ENCODE measurements around the gene SPTBN4.
A peak's percentile ranks its signal among the peaks of the same experiment; 100 is the strongest.
"Not testable (repeated sequence)": the region's sequence is repeated elsewhere in the genome, so short reads cannot be mapped to it uniquely, and the experiment has no call there.

Gene SPTBN4

DNA sequence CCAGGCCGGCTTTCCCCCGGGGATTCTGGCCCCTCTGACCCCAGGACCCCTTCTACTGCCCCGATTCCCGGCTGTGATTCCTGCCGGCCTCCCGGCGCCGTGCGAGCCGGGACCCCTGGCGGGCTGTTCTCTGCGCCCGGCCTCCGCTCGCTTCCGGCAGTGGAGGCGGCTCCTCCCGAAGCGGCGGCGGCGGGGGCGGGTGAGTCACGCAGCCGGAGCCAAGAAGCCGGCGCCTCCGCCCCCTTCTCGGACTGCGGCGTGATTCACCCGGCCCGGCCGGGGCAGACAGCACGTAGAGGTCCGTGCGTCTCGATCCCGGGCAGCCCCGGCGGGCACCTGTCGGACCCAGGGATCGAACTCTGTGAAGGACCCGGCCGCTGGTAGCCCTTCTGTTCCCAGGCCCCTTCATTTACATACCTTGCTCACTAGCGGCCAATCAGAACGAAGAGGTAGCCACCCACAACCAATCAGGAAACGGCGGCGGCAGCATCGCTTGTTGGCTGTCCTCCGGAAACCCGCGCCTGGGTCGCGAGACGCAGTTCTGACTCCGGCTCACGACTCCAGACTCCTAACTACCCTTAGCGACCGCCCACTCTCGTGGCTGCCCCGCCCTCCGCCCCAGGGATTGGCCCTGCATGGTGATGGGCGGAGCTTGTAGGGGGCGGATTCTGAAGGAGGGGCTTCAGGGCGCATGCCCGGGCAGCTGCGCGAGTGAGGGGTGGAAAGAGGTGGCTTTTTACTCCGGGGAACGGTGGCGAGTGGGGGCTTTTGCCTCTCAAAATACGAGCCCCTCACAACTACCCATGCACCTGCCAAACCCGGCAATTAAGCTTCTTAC is 41.1 kb upstream of the SPTBN4 start, which contains the start of gene SERTAD1 (continued):
- TF ChIP-seq, protein P1, sequence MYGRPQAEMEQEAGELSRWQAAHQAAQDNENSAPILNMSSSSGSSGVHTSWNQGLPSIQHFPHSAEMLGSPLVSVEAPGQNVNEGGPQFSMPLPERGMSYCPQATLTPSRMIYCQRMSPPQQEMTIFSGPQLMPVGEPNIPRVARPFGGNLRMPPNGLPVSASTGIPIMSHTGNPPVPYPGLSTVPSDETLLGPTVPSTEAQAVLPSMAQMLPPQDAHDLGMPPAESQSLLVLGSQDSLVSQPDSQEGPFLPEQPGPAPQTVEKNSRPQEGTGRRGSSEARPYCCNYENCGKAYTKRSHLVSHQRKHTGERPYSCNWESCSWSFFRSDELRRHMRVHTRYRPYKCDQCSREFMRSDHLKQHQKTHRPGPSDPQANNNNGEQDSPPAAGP (tag by site-specific recombination; IDR thresholded peaks at IDR 0.05) = peak; percentile 86
- no peak for TF ChIP-seq ZNF239 (tag by site-specific recombination; IDR thresholded peaks at IDR 0.05)

DNA sequence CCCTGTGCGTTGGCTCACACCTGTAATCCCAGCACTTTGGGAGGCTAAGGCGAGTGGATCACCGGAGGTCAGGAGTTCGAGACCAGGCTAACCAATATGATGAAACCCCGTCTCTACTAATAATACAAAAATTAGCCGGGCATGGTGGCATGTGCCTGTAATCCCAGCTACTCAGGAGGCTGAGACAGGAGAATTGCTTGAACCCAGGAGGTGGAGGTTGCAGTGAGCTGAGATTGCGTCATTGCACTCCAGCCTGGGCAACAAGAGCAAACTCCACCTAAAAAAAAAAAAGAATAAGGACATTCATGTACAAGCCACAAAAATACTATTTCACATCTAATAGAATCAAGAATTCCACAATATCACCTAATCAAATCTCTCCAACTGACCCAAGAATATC is 38.6 kb upstream of the SPTBN4 start:
- H3K36me3 ChIP-seq (ENCODE audit: control insufficient read depth in 2 of 2, insufficient read depth in 1 of 2, low read length in 2 of 2); H3K9me3 ChIP-seq (ENCODE audit: control insufficient read depth, insufficient read depth, low read depth, low read length); H3K4me3 ChIP-seq (ENCODE audit: low read depth, low read length); H3K27ac ChIP-seq (ENCODE audit: extremely low read depth, low read depth, low read length): not testable (repeated sequence)
- H3K4me1 ChIP-seq (ENCODE audit: control insufficient read depth, insufficient read depth, low read length) = peaks cover 21% of the 10 kb centered on the region
- ChIA-PET POLR2A (interaction anchor here (0.6 to 9.2 kb wide), 3 partner anchors 11 to 88 kb away, joined by 9 to 428 read pairs (median 74); partner anchors contain the start of genes BLVRB, SERTAD3 and SPTBN4), CTCF (interaction anchor here (0.7 to 3.1 kb wide), 5 partner anchors 12 to 365 kb away, joined by 3 to 26 read pairs (median 4); partner anchors contain the start of genes BLVRB and SERTAD3)

DNA sequence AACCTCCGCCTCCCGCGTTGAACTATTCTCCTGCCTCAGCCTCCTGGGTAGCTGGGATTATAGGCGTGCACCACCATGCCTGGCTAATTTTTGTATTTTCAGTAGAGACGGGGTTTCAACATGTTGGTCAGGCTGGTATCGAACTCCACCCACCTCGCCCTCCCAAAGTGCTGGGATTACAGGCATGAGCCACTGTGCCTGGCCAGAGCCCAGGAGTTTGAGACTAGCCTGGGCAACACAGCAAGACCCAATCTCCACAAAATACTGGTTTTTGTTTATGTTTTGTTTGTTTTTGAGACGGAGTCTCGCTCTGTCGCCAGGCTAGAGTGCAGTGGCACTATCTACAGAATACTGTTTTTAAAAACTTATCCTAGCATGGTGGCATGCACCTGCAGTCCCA is 36.6 kb upstream of the SPTBN4 start:
- TF ChIP-seq ZNF121 (tag by site-specific recombination; IDR thresholded peaks at IDR 0.05) = peak; percentile 97

DNA sequence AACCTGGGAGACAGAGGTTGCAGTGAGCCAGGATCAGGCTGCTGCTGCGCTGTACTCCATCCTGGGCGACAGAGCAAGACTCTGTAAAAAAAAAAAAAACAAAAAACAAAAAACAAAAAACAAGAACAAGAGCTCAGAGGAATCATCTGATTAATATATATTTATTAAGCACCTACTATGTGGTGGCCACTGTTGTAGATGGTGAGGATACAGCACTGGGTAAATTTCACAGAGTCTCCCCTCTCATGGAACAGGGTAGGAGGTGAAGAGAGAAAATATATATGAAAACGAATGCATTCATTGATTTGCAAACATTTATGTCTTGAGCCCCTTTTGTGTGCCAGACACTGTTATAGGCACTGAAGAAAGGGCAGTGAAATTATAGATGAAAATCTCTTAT is 35.1 kb upstream of the SPTBN4 start:
- POLR2A ChIA-PET = interaction anchor here (0.9 to 17.1 kb wide), 3 partner anchors 7 to 34 kb away, joined by 4 to 428 read pairs (median 102); partner anchors contain the start of genes BLVRB, SERTAD1 and SERTAD3
- H3K9me3 ChIP-seq (ENCODE audit: control insufficient read depth, insufficient read depth, low read depth, low read length) = no peaks in the 10 kb centered on the region
- H3K27ac ChIP-seq (ENCODE audit: extremely low read depth, low read depth, low read length) = peak overlapping the region; percentile 24; the same call in 1 of the 2 replicates
- H3K4me3 ChIP-seq (ENCODE audit: low read depth, low read length) = no peak overlapping the region
- CTCF ChIA-PET = interaction anchor here (0.5 to 3.0 kb wide), 7 partner anchors 11 to 203 kb away, joined by 3 to 21 read pairs (median 4); no protein-coding TSS in a partner anchor
- TF ChIP-seq ZXDB (tag by site-specific recombination; IDR thresholded peaks at IDR 0.05) (0 out of 2 replicates have a peak, but pooled peaks have one; percentile 15), ZNF214 (tag by site-specific recombination; IDR thresholded peaks at IDR 0.05; ENCODE audit: borderline replicate concordance) (no peak), ZNF10 (tag by site-specific recombination; IDR thresholded peaks at IDR 0.05) (no peak), ZNF664 (tag by site-specific recombination; IDR thresholded peaks at IDR 0.05) (peak; percentile 79)
- H3K4me1 ChIP-seq (ENCODE audit: control insufficient read depth, insufficient read depth, low read length) = peaks cover 16% of the 10 kb centered on the region
- H3K36me3 ChIP-seq (ENCODE audit: control insufficient read depth in 2 of 2, insufficient read depth in 1 of 2, low read length in 2 of 2) = no peaks in the 10 kb centered on the region; a peak in 1 of 3 replicates

More for the DNA sequence above, 36.6 kb upstream of the SPTBN4 start:
- not testable (repeated sequence) for H3K36me3 ChIP-seq (ENCODE audit: control insufficient read depth in 2 of 2, insufficient read depth in 1 of 2, low read length in 2 of 2); H3K9me3 ChIP-seq (ENCODE audit: control insufficient read depth, insufficient read depth, low read depth, low read length); H3K27ac ChIP-seq (ENCODE audit: extremely low read depth, low read depth, low read length); H3K4me3 ChIP-seq (ENCODE audit: low read depth, low read length)
- peaks cover 19% of the 10 kb centered on the region for H3K4me1 ChIP-seq (ENCODE audit: control insufficient read depth, insufficient read depth, low read length)
- ChIA-PET POLR2A (interaction anchor here (0.7 to 17.1 kb wide), 5 partner anchors 6 to 80 kb away, joined by 4 to 428 read pairs (median 9); partner anchors contain the start of genes BLVRB, SERTAD1 and SERTAD3), CTCF (interaction anchor here (0.6 to 2.1 kb wide), 5 partner anchors 10 to 22 kb away, joined by 3 to 13 read pairs (median 4); no protein-coding TSS in a partner anchor)

DNA sequence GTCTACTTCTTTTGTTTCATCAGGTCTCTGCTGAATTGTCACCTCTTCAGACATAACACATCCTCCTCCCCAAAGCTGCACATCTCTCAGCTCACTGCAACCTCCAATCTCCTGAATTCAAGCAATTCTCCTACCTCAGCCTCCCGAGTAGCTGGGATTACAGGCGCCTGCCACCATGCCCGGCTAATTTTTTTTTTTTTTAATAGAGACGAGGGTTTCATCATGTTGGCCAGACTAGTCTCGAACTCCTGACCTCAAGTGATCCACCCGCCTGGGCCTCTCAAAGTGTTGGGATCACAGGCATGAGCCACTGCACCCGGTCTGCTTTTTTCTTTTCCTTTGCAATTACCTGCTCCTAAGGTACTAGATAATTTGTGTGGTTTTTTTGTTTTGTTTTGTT is 34.0 kb upstream of the SPTBN4 start:
- not testable (repeated sequence) for H3K36me3 ChIP-seq (ENCODE audit: control insufficient read depth in 2 of 2, insufficient read depth in 1 of 2, low read length in 2 of 2); H3K4me3 ChIP-seq (ENCODE audit: low read depth, low read length); H3K9me3 ChIP-seq (ENCODE audit: control insufficient read depth, insufficient read depth, low read depth, low read length)
- Histone ChIP-seq H3K27ac (ENCODE audit: extremely low read depth, low read depth, low read length) (peak overlapping the region; percentile 100), H3K4me1 (ENCODE audit: control insufficient read depth, insufficient read depth, low read length) (peaks cover 16% of the 10 kb centered on the region)
- ChIA-PET POLR2A (interaction anchor here (0.5 to 17.1 kb wide), 11 partner anchors 8 to 231 kb away, joined by 3 to 428 read pairs (median 6); partner anchors contain the start of genes BLVRB, C19orf47, PLD3 and SERTAD1), CTCF (interaction anchor here (0.6 to 3.0 kb wide), 16 partner anchors 8 to 1164 kb away, joined by 3 to 21 read pairs (median 4); no protein-coding TSS in a partner anchor)
- TF ChIP-seq, protein P2, sequence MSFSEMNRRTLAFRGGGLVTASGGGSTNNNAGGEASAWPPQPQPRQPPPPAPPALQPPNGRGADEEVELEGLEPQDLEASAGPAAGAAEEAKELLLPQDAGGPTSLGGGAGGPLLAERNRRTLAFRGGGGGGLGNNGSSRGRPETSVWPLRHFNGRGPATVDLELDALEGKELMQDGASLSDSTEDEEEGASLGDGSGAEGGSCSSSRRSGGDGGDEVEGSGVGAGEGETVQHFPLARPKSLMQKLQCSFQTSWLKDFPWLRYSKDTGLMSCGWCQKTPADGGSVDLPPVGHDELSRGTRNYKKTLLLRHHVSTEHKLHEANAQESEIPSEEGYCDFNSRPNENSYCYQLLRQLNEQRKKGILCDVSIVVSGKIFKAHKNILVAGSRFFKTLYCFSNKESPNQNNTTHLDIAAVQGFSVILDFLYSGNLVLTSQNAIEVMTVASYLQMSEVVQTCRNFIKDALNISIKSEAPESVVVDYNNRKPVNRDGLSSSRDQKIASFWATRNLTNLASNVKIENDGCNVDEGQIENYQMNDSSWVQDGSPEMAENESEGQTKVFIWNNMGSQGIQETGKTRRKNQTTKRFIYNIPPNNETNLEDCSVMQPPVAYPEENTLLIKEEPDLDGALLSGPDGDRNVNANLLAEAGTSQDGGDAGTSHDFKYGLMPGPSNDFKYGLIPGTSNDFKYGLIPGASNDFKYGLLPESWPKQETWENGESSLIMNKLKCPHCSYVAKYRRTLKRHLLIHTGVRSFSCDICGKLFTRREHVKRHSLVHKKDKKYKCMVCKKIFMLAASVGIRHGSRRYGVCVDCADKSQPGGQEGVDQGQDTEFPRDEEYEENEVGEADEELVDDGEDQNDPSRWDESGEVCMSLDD (tag by site-specific recombination; IDR thresholded peaks at IDR 0.05) = peak; percentile 13; the same call in 1 of the 2 replicates
- TF ChIP-seq, protein P3, sequence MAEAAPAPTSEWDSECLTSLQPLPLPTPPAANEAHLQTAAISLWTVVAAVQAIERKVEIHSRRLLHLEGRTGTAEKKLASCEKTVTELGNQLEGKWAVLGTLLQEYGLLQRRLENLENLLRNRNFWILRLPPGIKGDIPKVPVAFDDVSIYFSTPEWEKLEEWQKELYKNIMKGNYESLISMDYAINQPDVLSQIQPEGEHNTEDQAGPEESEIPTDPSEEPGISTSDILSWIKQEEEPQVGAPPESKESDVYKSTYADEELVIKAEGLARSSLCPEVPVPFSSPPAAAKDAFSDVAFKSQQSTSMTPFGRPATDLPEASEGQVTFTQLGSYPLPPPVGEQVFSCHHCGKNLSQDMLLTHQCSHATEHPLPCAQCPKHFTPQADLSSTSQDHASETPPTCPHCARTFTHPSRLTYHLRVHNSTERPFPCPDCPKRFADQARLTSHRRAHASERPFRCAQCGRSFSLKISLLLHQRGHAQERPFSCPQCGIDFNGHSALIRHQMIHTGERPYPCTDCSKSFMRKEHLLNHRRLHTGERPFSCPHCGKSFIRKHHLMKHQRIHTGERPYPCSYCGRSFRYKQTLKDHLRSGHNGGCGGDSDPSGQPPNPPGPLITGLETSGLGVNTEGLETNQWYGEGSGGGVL (tag by site-specific recombination; IDR thresholded peaks at IDR 0.05) = peak; percentile 7; the same call in 1 of the 2 replicates
- TF ChIP-seq ZFP3 (tag by site-specific recombination; IDR thresholded peaks at IDR 0.05; ENCODE audit: low read depth) (peak; percentile 54; the same call in 1 of the 2 replicates), SP2 (tag by site-specific recombination; IDR thresholded peaks at IDR 0.05) (0 out of 2 replicates have a peak, but pooled peaks have one; percentile 2), ZNF777 (tag by site-specific recombination; IDR thresholded peaks at IDR 0.05; ENCODE audit: borderline replicate concordance) (0 out of 2 replicates have a peak, but pooled peaks have one; percentile 41), ZNF2 (tag by site-specific recombination; IDR thresholded peaks at IDR 0.05) (peak; percentile 55; the same call in 1 of the 2 replicates)
- TF ChIP-seq, protein P4, sequence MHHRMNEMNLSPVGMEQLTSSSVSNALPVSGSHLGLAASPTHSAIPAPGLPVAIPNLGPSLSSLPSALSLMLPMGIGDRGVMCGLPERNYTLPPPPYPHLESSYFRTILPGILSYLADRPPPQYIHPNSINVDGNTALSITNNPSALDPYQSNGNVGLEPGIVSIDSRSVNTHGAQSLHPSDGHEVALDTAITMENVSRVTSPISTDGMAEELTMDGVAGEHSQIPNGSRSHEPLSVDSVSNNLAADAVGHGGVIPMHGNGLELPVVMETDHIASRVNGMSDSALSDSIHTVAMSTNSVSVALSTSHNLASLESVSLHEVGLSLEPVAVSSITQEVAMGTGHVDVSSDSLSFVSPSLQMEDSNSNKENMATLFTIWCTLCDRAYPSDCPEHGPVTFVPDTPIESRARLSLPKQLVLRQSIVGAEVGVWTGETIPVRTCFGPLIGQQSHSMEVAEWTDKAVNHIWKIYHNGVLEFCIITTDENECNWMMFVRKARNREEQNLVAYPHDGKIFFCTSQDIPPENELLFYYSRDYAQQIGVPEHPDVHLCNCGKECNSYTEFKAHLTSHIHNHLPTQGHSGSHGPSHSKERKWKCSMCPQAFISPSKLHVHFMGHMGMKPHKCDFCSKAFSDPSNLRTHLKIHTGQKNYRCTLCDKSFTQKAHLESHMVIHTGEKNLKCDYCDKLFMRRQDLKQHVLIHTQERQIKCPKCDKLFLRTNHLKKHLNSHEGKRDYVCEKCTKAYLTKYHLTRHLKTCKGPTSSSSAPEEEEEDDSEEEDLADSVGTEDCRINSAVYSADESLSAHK (tag by site-specific recombination; IDR thresholded peaks at IDR 0.05) = 0 out of 2 replicates have a peak, but pooled peaks have one; percentile 10

Measured in HEK293 (cell line).